Measurements from ENCODE around the gene FOCAD. TPM values are rescaled to one million over a fixed set of nuclear protein-coding genes. Genes with fewer than 3 reads are reported as not detected.

Gene FOCAD
- total RNA-seq, 4 donors from 2014 or later = 24.0 to 64.5 (median 33.1) TPM

DNA sequence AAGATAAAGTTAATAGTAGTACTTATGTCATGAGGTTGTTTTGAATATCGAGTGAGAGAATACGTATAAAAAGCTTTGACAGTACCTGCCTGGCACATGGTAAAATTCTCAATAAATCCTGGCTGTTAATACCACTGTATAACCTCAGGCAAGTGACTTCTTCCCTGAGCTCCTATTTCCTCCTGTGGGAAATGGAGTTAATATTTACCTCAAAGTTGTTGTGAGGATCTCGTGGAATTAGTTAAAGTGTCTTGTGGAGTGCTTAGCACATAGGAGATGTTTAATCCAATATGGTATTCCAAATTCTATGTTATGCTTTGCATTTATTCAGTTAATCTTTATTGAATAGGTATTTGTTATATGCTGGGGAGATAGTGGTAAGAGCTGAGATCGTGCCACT lies 18.5 kb downstream of the FOCAD start:
- Histone ChIP-seq H3K9me3 (no peaks in the 10 kb centered on the region), H3K27ac (no peak overlapping the region), H3K27me3 (no peaks in the 10 kb centered on the region), H3K4me3 (no peak overlapping the region), H3K36me3 (no peaks in the 10 kb centered on the region), H3K4me1 (peaks cover 7% of the 10 kb centered on the region)
- WGBS = 58% methylated on average over 4 of the region's 4 CpGs
- TF ChIP-seq CTCF (IDR thresholded peaks at IDR 0.05) (no peak), POLR2AphosphoS5 (IDR thresholded peaks at IDR 0.05) (no peak), POLR2A (IDR thresholded peaks at IDR 0.05) (no peak), EP300 (IDR thresholded peaks at IDR 0.05) (no peak)
- DNase-seq (ENCODE audit: low spot score in 2 of 2) = no peak

- peaks cover 7% of the 10 kb centered on the region for H3K4me1 ChIP-seq
- 93% methylated on average over 3 of the region's 3 CpGs for WGBS
- no peak for DNase-seq (ENCODE audit: low spot score in 2 of 2)
- no peak overlapping the region for H3K27ac ChIP-seq
- no peak overlapping the region for H3K4me3 ChIP-seq
- H3K36me3 ChIP-seq = no peaks in the 10 kb centered on the region
- no peaks in the 10 kb centered on the region for H3K9me3 ChIP-seq
- H3K27me3 ChIP-seq = no peaks in the 10 kb centered on the region
- TF ChIP-seq POLR2AphosphoS5 (IDR thresholded peaks at IDR 0.05) = no peak
- TF ChIP-seq EP300 (IDR thresholded peaks at IDR 0.05) = no peak
- no peak for TF ChIP-seq CTCF (IDR thresholded peaks at IDR 0.05)
- no peak for TF ChIP-seq POLR2A (IDR thresholded peaks at IDR 0.05)
These were observed 19.1 kb downstream of the FOCAD start for GRCh38 chr9:20703146-20703545.

- H3K36me3 ChIP-seq = no peaks in the 10 kb centered on the region
- no peaks in the 10 kb centered on the region for H3K9me3 ChIP-seq
- H3K27me3 ChIP-seq = no peaks in the 10 kb centered on the region
- no peak for DNase-seq (ENCODE audit: low spot score in 2 of 2)
- no peak overlapping the region for H3K4me3 ChIP-seq
- 93% methylated on average over 2 of the region's 2 CpGs for WGBS
- TF ChIP-seq POLR2AphosphoS5 (IDR thresholded peaks at IDR 0.05) = no peak
- no peak for TF ChIP-seq POLR2A (IDR thresholded peaks at IDR 0.05)
- no peak for TF ChIP-seq CTCF (IDR thresholded peaks at IDR 0.05)
- TF ChIP-seq EP300 (IDR thresholded peaks at IDR 0.05) = no peak
- peaks cover 4% of the 10 kb centered on the region for H3K4me1 ChIP-seq
- no peak overlapping the region for H3K27ac ChIP-seq
These were observed 23.6 kb downstream of the FOCAD start for GRCh38 chr9:20707708-20708107.

DNA sequence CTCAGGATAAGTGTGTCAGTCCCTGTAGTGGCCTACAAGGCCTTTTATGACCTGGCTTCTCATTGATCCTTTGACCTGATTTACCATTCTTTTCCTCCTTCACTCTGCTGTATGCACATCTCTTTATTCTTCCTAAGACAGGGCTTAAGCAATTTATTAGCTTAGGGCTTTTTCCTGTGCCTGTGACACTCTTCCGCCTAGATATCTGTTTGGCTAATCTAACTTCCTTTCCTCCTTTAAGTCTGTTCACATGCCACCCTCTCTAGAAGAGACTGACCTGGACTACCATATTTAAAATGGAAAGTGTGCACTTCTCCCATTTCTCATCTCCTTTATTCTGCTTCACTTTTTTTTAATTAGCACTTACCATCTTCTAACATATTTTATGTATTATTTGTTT lies 29.1 kb downstream of the FOCAD start:
- no peaks in the 10 kb centered on the region for H3K27me3 ChIP-seq
- no peak overlapping the region for H3K4me3 ChIP-seq
- H3K27ac ChIP-seq = no peak overlapping the region
- TF ChIP-seq EP300 (IDR thresholded peaks at IDR 0.05) (no peak), POLR2AphosphoS5 (IDR thresholded peaks at IDR 0.05) (no peak), CTCF (IDR thresholded peaks at IDR 0.05) (no peak), POLR2A (IDR thresholded peaks at IDR 0.05) (no peak)
- H3K4me1 ChIP-seq = peaks cover 6% of the 10 kb centered on the region
- no peaks in the 10 kb centered on the region for H3K9me3 ChIP-seq
- 94% methylated on average over 1 of the region's 1 CpG for WGBS
- DNase-seq (ENCODE audit: low spot score in 2 of 2) = no peak
- H3K36me3 ChIP-seq = no peaks in the 10 kb centered on the region

- no peak for DNase-seq (ENCODE audit: low spot score in 2 of 2)
- Histone ChIP-seq H3K36me3 (no peaks in the 10 kb centered on the region), H3K9me3 (no peaks in the 10 kb centered on the region), H3K4me1 (peaks cover 3% of the 10 kb centered on the region), H3K4me3 (no peak overlapping the region), H3K27me3 (no peaks in the 10 kb centered on the region), H3K27ac (no peak overlapping the region)
- 48% methylated on average over 2 of the region's 2 CpGs for WGBS
- TF ChIP-seq EP300 (IDR thresholded peaks at IDR 0.05) (no peak), POLR2A (IDR thresholded peaks at IDR 0.05) (no peak), POLR2AphosphoS5 (IDR thresholded peaks at IDR 0.05) (no peak), CTCF (IDR thresholded peaks at IDR 0.05) (no peak)
These were observed 30.7 kb downstream of the FOCAD start for GRCh38 chr9:20714442-20715415.
